PC-9 (cell line): Measurements from ENCODE around the gene HYAL1. TPM values are rescaled to one million over a fixed set of nuclear protein-coding genes. Genes with fewer than 3 reads are reported as not detected.

Experiments used
- BruUV-seq: library from RNA; stranded (reverse); fragments of 400-500 nt; replicated peaks from 2 replicates; lab custom pipeline; 2021; lab: Mats Ljungman, UMichigan
- CTCF ChIA-PET: fragments of 300-600 bp; sonication (Branson Sonifier 250); formaldehyde crosslinking; loops from one replicate; lab custom pipeline; 2022; ENCODE audit warnings: antibody characterized with exemption; lab: Charles Lee
- POLR2A ChIA-PET: fragments of 300-600 bp; sonication (Branson Sonifier 250); formaldehyde crosslinking; loops from one replicate; lab custom pipeline; 2022; ENCODE audit warnings: antibody characterized with exemption; ENCODE audit not compliant: unreplicated experiment; lab: Charles Lee
- DNase-seq, 2 experiments: peaks; one replicate each; pipeline versions ENCODE4 v3.0.0 to v3.0.0-alpha.2; 2015 to 2022; ENCODE audit warnings: mixed read lengths in 1 of 2
- H2AFZ ChIP-seq: fragments of 200-600 bp; sonication (generic); 2 replicates; pipeline ENCODE4 v1.8.1; 2017; ENCODE audit warnings: antibody characterized with exemption
- H3F3A ChIP-seq: fragments of 200-600 bp; sonication (generic); 2 replicates; pipeline ENCODE4 v1.8.1; 2017; ENCODE audit warnings: antibody characterized with exemption, mild to moderate bottlenecking, low read depth; ENCODE audit not compliant: insufficient read depth
- H3K27ac ChIP-seq: fragments of 200-600 bp; sonication (generic); 2 replicates; pipeline ENCODE4 v1.6.1; 2016; ENCODE audit warnings: mixed run types
- H3K27me3 ChIP-seq: fragments of 200-600 bp; sonication (generic); 2 replicates; pipeline ENCODE4 v1.6.1; 2016; ENCODE audit warnings: low read depth, mixed run types; ENCODE audit not compliant: insufficient read depth
- H3K36me3 ChIP-seq: fragments of 200-600 bp; sonication (generic); 2 replicates; pipeline ENCODE4 v1.6.1; 2016; ENCODE audit warnings: low read depth, mixed run types
- H3K4me1 ChIP-seq: fragments of 200-600 bp; sonication (generic); replicated peaks from 2 replicates; pipeline ENCODE4 v1.6.1; 2016; ENCODE audit warnings: mixed run types; ENCODE audit not compliant: insufficient read depth
- H3K4me2 ChIP-seq: fragments of 200-600 bp; sonication (generic); 2 replicates; pipeline ENCODE4 v1.6.1; 2017; ENCODE audit warnings: mixed run types
- H3K4me3 ChIP-seq: fragments of 200-600 bp; sonication (generic); 2 replicates; pipeline ENCODE4 v1.6.1; 2016; ENCODE audit warnings: mixed run types
- H3K79me2 ChIP-seq: fragments of 200-600 bp; sonication (generic); 2 replicates; pipeline ENCODE4 v1.6.1; 2017; ENCODE audit warnings: low read depth, mixed run types
- H3K9me2 ChIP-seq: fragments of 200-600 bp; sonication (generic); 2 replicates; pipeline ENCODE4 v1.8.1; 2017; ENCODE audit warnings: mild to moderate bottlenecking; ENCODE audit not compliant: insufficient read depth
- H3K9me3 ChIP-seq: fragments of 200-600 bp; sonication (generic); 2 replicates; pipeline ENCODE4 v1.8.1; 2016; ENCODE audit warnings: low read depth; ENCODE audit not compliant: insufficient read depth
- H4K20me1 ChIP-seq: fragments of 200-600 bp; sonication (generic); 2 replicates; pipeline ENCODE4 v1.8.1; 2017; ENCODE audit not compliant: insufficient read depth
- CTCF ChIP-seq: fragments of 200-600 bp; sonication (generic); conservative IDR thresholded peaks from 2 replicates; pipeline ENCODE4 v1.6.1; 2017; ENCODE audit warnings: mixed run types, antibody characterized with exemption, mild to moderate bottlenecking, moderate library complexity
- EZH2 ChIP-seq: fragments of 200-600 bp; sonication (generic); IDR thresholded peaks from 2 replicates; pipeline ENCODE4 v1.8.0; 2017; ENCODE audit warnings: antibody characterized with exemption, low read depth
- intact Hi-C: fragments of 100-400 bp; cut with micrococcal nuclease; formaldehyde crosslinking; loops from one replicate; pipeline ENCODE4 v1.10.0; 2022; ENCODE audit not compliant: unreplicated experiment
- total RNA-seq: library from RNA; stranded (reverse); gene quantifications from 2 replicates; pipeline ENCODE4 v1.2.3, GENCODE V29; 2021

The HYAL1 gene
- total RNA-seq, 1 experiment from 2014 or later, result 1.9 TPM

- ChIA-PET POLR2A (no interaction called here), CTCF (no interaction called here)
- Histone ChIP-seq H3K4me2 (no peak overlapping the region), H3K9me3 (no peaks in the 10 kb centered on the region), H2AFZ (no peak overlapping the region), H3F3A (peaks cover 11% of the 10 kb centered on the region; the same call in 1 of the 2 replicates), H3K36me3 (no peaks in the 10 kb centered on the region), H3K9me2 (no peaks in the 10 kb centered on the region), H3K27ac (no peak overlapping the region), H3K4me1 (peaks cover 9% of the 10 kb centered on the region; the same call in 1 of the 2 replicates), H4K20me1 (no peaks in the 10 kb centered on the region), H3K27me3 (no peaks in the 10 kb centered on the region), H3K79me2 (no peaks in the 10 kb centered on the region; the same call in 1 of the 2 replicates), H3K4me3 (no peak overlapping the region)
- no peak for TF ChIP-seq CTCF
- TF ChIP-seq EZH2, result no peak
- BruUV-seq, result no TSS peak
- no peak for DNase-seq
- intact Hi-C loops, result no loop called here
Observed at GRCh38 chr3:50341996-50342650, 38.7 kb upstream of the HYAL1 start.

- H4K20me1 ChIP-seq, result no peaks in the 10 kb centered on the region
- no peak overlapping the region for H2AFZ ChIP-seq
- H3K4me3 ChIP-seq, result no peak overlapping the region
- H3K9me3 ChIP-seq, result no peaks in the 10 kb centered on the region
- no peak overlapping the region for H3K27ac ChIP-seq
- H3K27me3 ChIP-seq, result no peaks in the 10 kb centered on the region
- ChIA-PET POLR2A (no interaction called here), CTCF (no interaction called here)
- H3K4me2 ChIP-seq, result no peak overlapping the region
- no peak for TF ChIP-seq CTCF
- no peak for TF ChIP-seq EZH2
- no peaks in the 10 kb centered on the region for H3K9me2 ChIP-seq
- peaks cover 6% of the 10 kb centered on the region for H3K79me2 ChIP-seq
- no peaks in the 10 kb centered on the region for H3K36me3 ChIP-seq
- intact Hi-C loops, result no loop called here
- H3K4me1 ChIP-seq, result peaks cover 9% of the 10 kb centered on the region; the same call in 1 of the 2 replicates
- DNase-seq, result no peak
- no TSS peak for BruUV-seq
- H3F3A ChIP-seq, result peaks cover 17% of the 10 kb centered on the region; the same call in 1 of the 2 replicates
Observed at GRCh38 chr3:50341537-50341936, 38.2 kb upstream of the HYAL1 start.

GRCh38 chr3:50340448-50341329 is 37.3 kb upstream of the HYAL1 start, which contains the start of gene RASSF1:
TSS of gene RASSF1 (minus strand) at chr3:50340836. CDS start at chr3:50340805, 31 bp downstream.
- peaks cover 14% of the 10 kb centered on the region for H3K79me2 ChIP-seq
- no peak within 1 kb of the TSS for H2AFZ ChIP-seq
- H3K4me3 ChIP-seq, result no peak within 1 kb of the TSS
- TF ChIP-seq CTCF (no peak), EZH2 (no peak)
- no peaks in the 10 kb centered on the region for H3K9me3 ChIP-seq
- H3K4me1 ChIP-seq, result peaks cover 13% of the 10 kb centered on the region
- H3K4me2 ChIP-seq, result no peak within 1 kb of the TSS
- no peaks in the 10 kb centered on the region for H3K9me2 ChIP-seq
- no peaks in the 10 kb centered on the region for H4K20me1 ChIP-seq
- ChIA-PET POLR2A (interaction anchor here (0.6 to 0.8 kb wide), 2 partner anchors 41 to 106 kb away, joined by 3 to 4 read pairs; no protein-coding TSS in a partner anchor), CTCF (no interaction called here)
- intact Hi-C loops, result no loop called here
- H3K36me3 ChIP-seq, result no peaks in the 10 kb centered on the region
- peak in 1 of 2 experiments; percentile 43 for DNase-seq
- BruUV-seq, result no TSS peak
- peaks cover 24% of the 10 kb centered on the region; the same call in 1 of the 2 replicates for H3F3A ChIP-seq
- H3K27me3 ChIP-seq, result no peaks in the 10 kb centered on the region
- H3K27ac ChIP-seq, result no peak within 1 kb of the TSS
